Colonic mucosa (tissue), 4 donors: Measurements from ENCODE around the gene TMEM208. TPM values are rescaled to one million over a fixed set of nuclear protein-coding genes. Genes with fewer than 3 reads are reported as not detected.

Experiments used
- DNase-seq: peaks from one replicate; pipeline ENCODE4 v3.0.0-alpha.2; 2020
- H3K27ac ChIP-seq: fragments of 200-600 bp; one replicate; pipeline ENCODE4 v1.8.0; 2021
- H3K27me3 ChIP-seq: fragments of 200-600 bp; one replicate; pipeline ENCODE4 v1.8.0; 2021
- H3K36me3 ChIP-seq: fragments of 200-600 bp; one replicate; pipeline ENCODE4 v1.8.0; 2021
- H3K4me1 ChIP-seq: fragments of 200-600 bp; one replicate; pipeline ENCODE4 v1.8.0; 2021; ENCODE audit warnings: mild to moderate bottlenecking
- H3K4me3 ChIP-seq: fragments of 200-600 bp; one replicate; pipeline ENCODE4 v1.8.0; 2021
- H3K9ac ChIP-seq, 2 donors: one replicate each; pipeline ENCODE4 v1.7.0; 2013; ENCODE audit warnings: control low read depth in 2 of 2, low read depth in 2 of 2, low read length in 2 of 2
- H3K9me3 ChIP-seq: fragments of 200-600 bp; one replicate; pipeline ENCODE4 v1.8.0; 2021
- intact Hi-C: fragments of 100-400 bp; cut with DNase I; formaldehyde crosslinking; loops from one replicate; pipeline ENCODE4 v1.14.1; 2022
- total RNA-seq, 2 donors: library from RNA; stranded (reverse); fragmentation: NEBNext Ultra II Directional in 1 of 2; extraction: Animal tissue kit (Norgen Biotek cat#: 25700) in 1 of 2; gene quantifications; one replicate each; pipeline ENCODE4 v1.2.1, GENCODE V29; 2021
- TF ChIP-seq, protein P1 (sequence below): fragments of 200-600 bp; IDR thresholded peaks from one replicate; pipeline ENCODE4 v1.8.0; 2022; ENCODE audit warnings: antibody characterized with exemption, mild to moderate bottlenecking
- donor health status: healthy.
- donor health status: DM: no; HTN: no; CAD: no.
- donor health status: DM: no; HTN: no; CAD: no.

The TMEM208 gene
- total RNA-seq, 2 donors from 2014 or later: 42.8 to 69.0 TPM

GRCh38 chr16:67229906-67230808, 3.2 kb downstream of the TMEM208 start:
- no peak overlapping the region for H3K9ac ChIP-seq
- no peak for DNase-seq
- H3K27ac ChIP-seq: no peak overlapping the region
- H3K9me3 ChIP-seq: no peaks in the 10 kb centered on the region
- intact Hi-C loops: no loop called here
- TF ChIP-seq, protein P1, sequence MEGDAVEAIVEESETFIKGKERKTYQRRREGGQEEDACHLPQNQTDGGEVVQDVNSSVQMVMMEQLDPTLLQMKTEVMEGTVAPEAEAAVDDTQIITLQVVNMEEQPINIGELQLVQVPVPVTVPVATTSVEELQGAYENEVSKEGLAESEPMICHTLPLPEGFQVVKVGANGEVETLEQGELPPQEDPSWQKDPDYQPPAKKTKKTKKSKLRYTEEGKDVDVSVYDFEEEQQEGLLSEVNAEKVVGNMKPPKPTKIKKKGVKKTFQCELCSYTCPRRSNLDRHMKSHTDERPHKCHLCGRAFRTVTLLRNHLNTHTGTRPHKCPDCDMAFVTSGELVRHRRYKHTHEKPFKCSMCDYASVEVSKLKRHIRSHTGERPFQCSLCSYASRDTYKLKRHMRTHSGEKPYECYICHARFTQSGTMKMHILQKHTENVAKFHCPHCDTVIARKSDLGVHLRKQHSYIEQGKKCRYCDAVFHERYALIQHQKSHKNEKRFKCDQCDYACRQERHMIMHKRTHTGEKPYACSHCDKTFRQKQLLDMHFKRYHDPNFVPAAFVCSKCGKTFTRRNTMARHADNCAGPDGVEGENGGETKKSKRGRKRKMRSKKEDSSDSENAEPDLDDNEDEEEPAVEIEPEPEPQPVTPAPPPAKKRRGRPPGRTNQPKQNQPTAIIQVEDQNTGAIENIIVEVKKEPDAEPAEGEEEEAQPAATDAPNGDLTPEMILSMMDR: no peak
- no peaks in the 10 kb centered on the region for H3K27me3 ChIP-seq
- no peak overlapping the region for H3K4me3 ChIP-seq
- H3K4me1 ChIP-seq: peaks cover 3% of the 10 kb centered on the region
- H3K36me3 ChIP-seq: peaks cover 19% of the 10 kb centered on the region

DNA sequence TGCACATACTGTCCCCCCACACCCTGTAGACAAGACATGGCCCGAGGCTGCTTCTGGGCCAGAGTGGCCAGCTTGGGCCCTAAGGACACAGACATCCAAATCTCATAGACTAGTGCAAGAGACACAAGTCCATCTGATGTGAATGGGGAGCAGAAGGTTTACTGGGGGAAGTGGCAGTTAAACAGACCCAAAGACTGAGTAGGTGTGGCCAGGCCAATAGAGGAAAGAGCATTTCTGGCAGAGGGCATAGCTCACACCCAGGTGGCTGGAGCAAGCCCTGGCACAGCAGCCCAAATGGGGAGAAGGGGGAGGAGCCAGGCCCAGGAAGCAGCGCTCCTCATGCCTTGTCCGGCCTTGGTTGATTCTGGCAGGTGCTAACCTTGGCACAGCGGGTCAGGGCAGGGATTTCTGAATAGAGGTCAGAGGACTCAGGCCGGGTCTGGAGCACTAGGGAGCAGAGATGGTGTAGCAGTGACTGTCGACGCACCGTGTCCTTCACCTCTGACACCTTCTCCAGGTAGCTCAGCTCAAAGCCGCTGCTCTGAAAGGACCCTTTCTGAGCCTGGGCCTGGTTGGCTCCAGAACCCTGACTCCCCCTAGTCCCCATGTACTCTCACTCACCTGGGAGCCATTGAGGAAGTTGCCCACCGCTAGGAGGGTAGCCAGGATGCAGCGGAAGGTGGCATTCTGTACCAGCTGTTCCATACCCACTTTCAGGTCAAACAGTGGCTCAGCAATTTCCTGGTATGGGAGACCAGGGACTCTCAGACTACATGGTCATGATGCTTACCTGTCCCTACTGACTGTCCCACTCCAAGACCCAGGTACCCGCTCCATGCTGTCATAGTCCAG, 4.1 kb downstream of the TMEM208 start:
- Histone ChIP-seq H3K27me3 (no peaks in the 10 kb centered on the region), H3K9me3 (no peaks in the 10 kb centered on the region), H3K9ac (no peak overlapping the region), H3K36me3 (peaks cover 19% of the 10 kb centered on the region), H3K4me3 (no peak overlapping the region), H3K4me1 (peaks cover 3% of the 10 kb centered on the region), H3K27ac (no peak overlapping the region)
- no peak for DNase-seq
- TF ChIP-seq, protein P1: no peak
- intact Hi-C loops: no loop called here

DNA sequence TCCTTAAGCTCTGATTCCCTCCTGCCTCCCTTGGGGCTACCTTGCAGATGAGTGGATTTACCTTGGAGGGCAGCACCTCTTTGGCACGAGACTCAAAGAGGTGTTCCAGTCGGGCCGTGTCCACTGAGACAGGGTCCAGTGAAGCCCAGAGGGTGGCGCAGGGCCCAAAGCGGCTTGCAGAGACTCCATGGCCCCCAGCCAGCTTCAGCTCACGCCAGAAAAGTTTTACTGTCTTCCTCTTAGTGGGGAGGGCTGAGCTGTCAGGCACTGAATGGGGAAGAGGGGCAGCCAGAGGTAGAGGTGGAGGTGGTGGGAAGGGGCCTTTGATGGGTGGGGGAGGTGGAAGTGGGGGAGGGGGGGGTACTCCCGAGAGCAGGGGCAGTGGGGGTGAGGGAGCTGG, 6.7 kb downstream of the TMEM208 start:
- Histone ChIP-seq H3K27me3 (no peaks in the 10 kb centered on the region), H3K9me3 (no peaks in the 10 kb centered on the region), H3K4me1 (no peaks in the 10 kb centered on the region), H3K9ac (no peak overlapping the region), H3K36me3 (peaks cover 19% of the 10 kb centered on the region), H3K27ac (no peak overlapping the region), H3K4me3 (no peak overlapping the region)
- DNase-seq: no peak
- intact Hi-C loops: no loop called here
- TF ChIP-seq, protein P1: no peak

GRCh38 chr16:67234180-67234597, 7.3 kb downstream of the TMEM208 start:
- Histone ChIP-seq H3K4me3 (no peak overlapping the region), H3K4me1 (no peaks in the 10 kb centered on the region), H3K27ac (no peak overlapping the region), H3K9me3 (no peaks in the 10 kb centered on the region), H3K27me3 (no peaks in the 10 kb centered on the region), H3K9ac (no peak overlapping the region), H3K36me3 (peaks cover 19% of the 10 kb centered on the region)
- no peak for DNase-seq
- intact Hi-C loops: no loop called here
- TF ChIP-seq, protein P1: no peak

GRCh38 chr16:67235816-67236562, 9.1 kb downstream of the TMEM208 start:
- Histone ChIP-seq H3K36me3 (peaks cover 10% of the 10 kb centered on the region), H3K9ac (no peak overlapping the region), H3K4me1 (peaks cover 6% of the 10 kb centered on the region), H3K4me3 (no peak overlapping the region), H3K9me3 (no peaks in the 10 kb centered on the region), H3K27ac (no peak overlapping the region), H3K27me3 (no peaks in the 10 kb centered on the region)
- no peak for DNase-seq
- intact Hi-C loops: no loop called here
- TF ChIP-seq, protein P1: no peak
